ENCODE results near the gene DEUP1. TPM values are rescaled to one million over a fixed set of nuclear protein-coding genes. Genes with fewer than 3 reads are reported as not detected.

DEUP1 gene
- total RNA-seq, 2 experiments from 2014 or later, result not detected

DNA sequence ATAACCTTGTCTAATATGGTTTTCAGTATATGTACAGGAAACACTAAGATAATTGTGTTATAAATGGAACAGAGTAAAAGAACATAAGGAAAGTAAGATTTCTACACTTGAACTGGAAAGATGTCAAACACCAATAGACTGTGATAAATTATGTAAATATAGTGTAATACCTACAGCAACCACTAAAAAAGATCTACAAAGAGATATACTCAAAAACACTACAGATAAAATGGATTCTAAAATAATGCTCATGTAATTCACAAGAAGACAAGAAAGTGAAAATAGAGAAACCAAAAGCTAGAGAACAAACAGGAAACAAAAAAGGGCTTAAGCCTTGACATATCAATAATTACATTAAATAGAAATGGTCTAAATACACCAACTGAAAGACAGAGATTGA lies 30.9 kb downstream of the DEUP1 start:
- H3K27ac Mint-ChIP-seq, result no peak overlapping the region
- CTCF ChIA-PET, result no interaction called here
- DNase-seq, result no peak
- H3K4me3 Mint-ChIP-seq, result no peak overlapping the region
- H3K27me3 Mint-ChIP-seq, result peaks cover 2% of the 10 kb centered on the region
- no peaks in the 10 kb centered on the region for H3K36me3 Mint-ChIP-seq (ENCODE audit: low read depth)
- peaks cover 13% of the 10 kb centered on the region for H3K9me3 Mint-ChIP-seq (ENCODE audit: low read depth)
- intact Hi-C loops (cut with DNase I, micrococcal nuclease), result no loop called here
- H3K4me1 Mint-ChIP-seq, result no peaks in the 10 kb centered on the region
- ATAC-seq, result no peak
- POLR2A ChIA-PET, result no interaction called here

GRCh38 chr11:93368022-93368421 lies 37.5 kb downstream of the DEUP1 start:
- peaks cover 1% of the 10 kb centered on the region for H3K27me3 Mint-ChIP-seq
- POLR2A ChIA-PET, result no interaction called here
- H3K27ac Mint-ChIP-seq, result no peak overlapping the region
- H3K9me3 Mint-ChIP-seq (ENCODE audit: low read depth), result peaks cover 8% of the 10 kb centered on the region
- CTCF ChIA-PET, result no interaction called here
- no peak overlapping the region for H3K4me3 Mint-ChIP-seq
- no peak for ATAC-seq
- H3K4me1 Mint-ChIP-seq, result no peaks in the 10 kb centered on the region
- no peaks in the 10 kb centered on the region for H3K36me3 Mint-ChIP-seq (ENCODE audit: low read depth)
- no peak for DNase-seq
- intact Hi-C loops (cut with DNase I, micrococcal nuclease), result no loop called here

DNA sequence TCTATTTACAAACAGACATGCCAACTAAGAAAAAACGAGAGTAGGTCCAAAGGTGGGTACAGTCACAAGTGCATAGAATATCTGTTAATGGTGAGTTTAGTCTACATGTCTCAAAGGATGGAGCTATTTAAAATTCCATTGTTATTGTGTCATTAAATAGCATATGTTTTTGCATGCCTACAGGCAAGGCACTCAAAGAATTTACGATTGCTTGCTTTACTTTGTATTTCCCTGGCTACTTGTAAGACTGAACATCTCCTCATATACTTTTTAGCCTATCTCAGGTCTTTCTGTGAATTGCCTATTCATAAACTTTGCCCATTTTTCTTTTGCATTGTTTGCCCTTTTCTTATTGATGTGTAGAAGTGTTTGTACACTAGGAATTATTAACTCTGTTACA lies 39.7 kb downstream of the DEUP1 start:
- no peak for ATAC-seq
- CTCF ChIA-PET, result interaction anchor here (0.5 kb wide), 1 partner anchor 28 kb away, joined by 3 read pairs; no protein-coding TSS in a partner anchor
- H3K27ac Mint-ChIP-seq, result no peak overlapping the region
- no peaks in the 10 kb centered on the region for H3K4me1 Mint-ChIP-seq
- no peaks in the 10 kb centered on the region for H3K27me3 Mint-ChIP-seq
- H3K4me3 Mint-ChIP-seq, result no peak overlapping the region
- POLR2A ChIA-PET, result no interaction called here
- DNase-seq, result no peak
- peaks cover 8% of the 10 kb centered on the region for H3K9me3 Mint-ChIP-seq (ENCODE audit: low read depth)
- intact Hi-C loops (cut with DNase I, micrococcal nuclease), result no loop called here
- no peaks in the 10 kb centered on the region for H3K36me3 Mint-ChIP-seq (ENCODE audit: low read depth)

DNA sequence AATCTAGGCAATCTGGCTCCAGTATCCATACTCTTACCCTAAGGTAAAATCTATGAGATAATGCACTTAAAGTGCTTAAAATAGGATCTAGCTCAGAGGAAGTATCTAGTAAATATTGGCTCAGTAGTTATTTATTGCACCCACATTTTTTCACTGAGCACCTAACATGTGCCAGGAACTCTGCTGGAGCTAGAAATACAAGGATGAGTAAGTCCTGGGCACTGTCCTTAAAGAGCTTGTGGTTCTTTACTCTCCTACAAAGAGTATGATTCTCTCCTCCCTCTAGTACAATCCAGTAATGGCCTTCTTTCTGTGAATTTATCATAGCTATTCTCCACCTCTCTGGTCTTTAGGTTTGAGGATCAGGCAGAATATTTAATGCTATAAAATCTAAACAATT lies 59.2 kb downstream of the DEUP1 start:
- ATAC-seq (no peak), DNase-seq (no peak)
- POLR2A ChIA-PET, result no interaction called here
- CTCF ChIA-PET, result interaction anchor here (1.1 kb wide), 1 partner anchor 9 kb away, joined by 4 read pairs; no protein-coding TSS in a partner anchor
- H3K36me3 Mint-ChIP-seq (ENCODE audit: low read depth), result no peaks in the 10 kb centered on the region
- peaks cover 3% of the 10 kb centered on the region for H3K27me3 Mint-ChIP-seq
- no peaks in the 10 kb centered on the region for H3K4me1 Mint-ChIP-seq
- intact Hi-C loops (cut with DNase I, micrococcal nuclease), result no loop called here
- H3K27ac Mint-ChIP-seq, result no peak overlapping the region
- no peak overlapping the region for H3K4me3 Mint-ChIP-seq
- H3K9me3 Mint-ChIP-seq (ENCODE audit: low read depth), result no peaks in the 10 kb centered on the region

- ChIA-PET POLR2A (no interaction called here), CTCF (no interaction called here)
- H3K9me3 Mint-ChIP-seq (ENCODE audit: low read depth), result no peaks in the 10 kb centered on the region
- peaks cover 6% of the 10 kb centered on the region for H3K27me3 Mint-ChIP-seq
- H3K36me3 Mint-ChIP-seq (ENCODE audit: low read depth), result no peaks in the 10 kb centered on the region
- no peak overlapping the region for H3K27ac Mint-ChIP-seq
- DNase-seq, result no peak
- H3K4me1 Mint-ChIP-seq, result no peaks in the 10 kb centered on the region
- no peak overlapping the region for H3K4me3 Mint-ChIP-seq
- intact Hi-C loops (cut with DNase I, micrococcal nuclease), result no loop called here
- ATAC-seq, result no peak
These were observed 62.3 kb downstream of the DEUP1 start for GRCh38 chr11:93392867-93393266.

GRCh38 chr11:93393386-93393785 lies 62.8 kb downstream of the DEUP1 start:
- Mint-ChIP-seq H3K27me3 (peaks cover 6% of the 10 kb centered on the region), H3K27ac (no peak overlapping the region), H3K4me1 (no peaks in the 10 kb centered on the region), H3K36me3 (ENCODE audit: low read depth) (no peaks in the 10 kb centered on the region), H3K4me3 (no peak overlapping the region), H3K9me3 (ENCODE audit: low read depth) (no peaks in the 10 kb centered on the region)
- POLR2A ChIA-PET, result no interaction called here
- ATAC-seq (no peak), DNase-seq (no peak)
- intact Hi-C loops (cut with DNase I, micrococcal nuclease), result no loop called here
- CTCF ChIA-PET, result no interaction called here

DNA sequence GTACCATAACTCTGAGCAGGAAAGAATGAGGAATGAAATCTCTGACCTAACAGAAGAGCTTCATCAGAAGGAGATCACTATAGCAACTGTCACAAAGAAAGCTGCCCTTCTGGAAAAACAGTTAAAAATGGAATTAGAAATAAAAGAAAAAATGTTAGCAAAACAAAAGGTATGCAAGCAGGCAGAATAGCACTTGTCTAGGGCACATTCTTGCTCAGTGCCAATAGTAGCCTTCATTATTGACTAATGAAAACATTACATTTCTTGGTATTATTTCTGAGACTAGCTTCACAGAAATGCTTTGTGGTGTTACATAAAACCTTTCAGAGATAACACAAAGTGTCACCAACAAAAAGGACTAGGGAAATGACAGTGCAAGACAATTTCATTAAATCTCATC lies 63.9 kb downstream of the DEUP1 start:
- H3K4me3 Mint-ChIP-seq, result no peak overlapping the region
- DNase-seq (no peak), ATAC-seq (no peak)
- no peak overlapping the region for H3K27ac Mint-ChIP-seq
- CTCF ChIA-PET, result no interaction called here
- no peaks in the 10 kb centered on the region for H3K9me3 Mint-ChIP-seq (ENCODE audit: low read depth)
- intact Hi-C loops (cut with DNase I, micrococcal nuclease), result no loop called here
- no peaks in the 10 kb centered on the region for H3K4me1 Mint-ChIP-seq
- H3K27me3 Mint-ChIP-seq, result peaks cover 3% of the 10 kb centered on the region
- POLR2A ChIA-PET, result no interaction called here
- H3K36me3 Mint-ChIP-seq (ENCODE audit: low read depth), result no peaks in the 10 kb centered on the region

DNA sequence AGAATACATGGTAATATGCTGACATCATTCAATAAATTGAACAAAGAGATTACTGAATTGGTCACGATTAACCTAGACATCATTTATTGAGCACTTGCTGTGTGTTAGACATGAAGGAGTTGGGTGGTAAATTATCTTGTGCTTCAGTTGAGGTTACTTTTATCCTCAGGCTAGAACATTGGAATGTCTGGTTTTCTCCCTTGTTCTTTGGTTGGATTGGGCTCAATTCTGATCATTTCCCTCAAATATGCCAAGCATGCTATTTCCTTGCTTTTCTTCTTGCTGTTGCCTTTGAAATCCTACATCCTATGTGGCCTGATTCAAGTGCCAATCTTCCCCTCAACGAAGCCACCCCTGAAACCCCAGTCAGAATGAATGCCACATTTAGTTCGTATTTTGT lies 65.8 kb downstream of the DEUP1 start:
- Mint-ChIP-seq H3K4me1 (no peaks in the 10 kb centered on the region), H3K9me3 (ENCODE audit: low read depth) (no peaks in the 10 kb centered on the region), H3K4me3 (no peak overlapping the region), H3K27ac (no peak overlapping the region), H3K27me3 (peaks cover 6% of the 10 kb centered on the region), H3K36me3 (ENCODE audit: low read depth) (no peaks in the 10 kb centered on the region)
- CTCF ChIA-PET, result no interaction called here
- intact Hi-C loops (cut with DNase I, micrococcal nuclease), result no loop called here
- ATAC-seq (no peak), DNase-seq (no peak)
- POLR2A ChIA-PET, result no interaction called here

GRCh38 chr11:93403930-93404329 lies 73.4 kb downstream of the DEUP1 start:
- Mint-ChIP-seq H3K9me3 (ENCODE audit: low read depth) (no peaks in the 10 kb centered on the region), H3K4me3 (no peak overlapping the region), H3K36me3 (ENCODE audit: low read depth) (no peaks in the 10 kb centered on the region), H3K27ac (no peak overlapping the region), H3K27me3 (peaks cover 7% of the 10 kb centered on the region), H3K4me1 (no peaks in the 10 kb centered on the region)
- ATAC-seq (no peak), DNase-seq (no peak)
- ChIA-PET CTCF (interaction anchor here (1.6 kb wide), 1 partner anchor 11 kb away, joined by 4 read pairs; no protein-coding TSS in a partner anchor), POLR2A (no interaction called here)
- intact Hi-C loops (cut with DNase I, micrococcal nuclease), result no loop called here

- ATAC-seq (peak; percentile 78), DNase-seq (peak; percentile 3)
- Mint-ChIP-seq H3K4me3 (no peak overlapping the region), H3K4me1 (no peaks in the 10 kb centered on the region), H3K36me3 (ENCODE audit: low read depth) (no peaks in the 10 kb centered on the region), H3K27me3 (peaks cover 2% of the 10 kb centered on the region), H3K9me3 (ENCODE audit: low read depth) (no peaks in the 10 kb centered on the region), H3K27ac (peak overlapping the region; percentile 13)
- intact Hi-C loops (cut with DNase I, micrococcal nuclease), result no loop called here
- ChIA-PET POLR2A (no interaction called here), CTCF (no interaction called here)
These were observed 77.3 kb downstream of the DEUP1 start for GRCh38 chr11:93407777-93408401.

DNA sequence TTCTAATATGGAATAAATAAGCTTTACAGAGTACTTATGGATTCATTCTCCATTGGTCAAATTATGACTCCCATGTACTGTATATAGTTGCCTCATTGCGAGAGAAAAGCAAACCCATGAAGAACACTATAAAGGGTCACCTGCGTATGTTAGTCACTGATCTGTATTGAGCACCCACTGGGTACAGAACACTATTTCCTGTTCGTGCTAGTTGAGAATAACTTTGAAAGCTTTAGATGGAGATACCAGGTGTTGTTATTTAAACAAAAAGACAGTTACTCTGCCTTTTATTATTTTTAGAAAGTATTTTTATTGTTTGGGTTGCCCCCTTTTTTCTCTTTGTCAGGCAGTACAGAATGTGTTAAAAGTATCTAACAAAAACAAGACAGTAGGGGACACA lies 79.9 kb downstream of the DEUP1 start:
- H3K9me3 Mint-ChIP-seq (ENCODE audit: low read depth), result no peaks in the 10 kb centered on the region
- intact Hi-C loops (cut with DNase I, micrococcal nuclease), result no loop called here
- no peak overlapping the region for H3K4me3 Mint-ChIP-seq
- H3K36me3 Mint-ChIP-seq (ENCODE audit: low read depth), result no peaks in the 10 kb centered on the region
- no peak for ATAC-seq
- no peak for DNase-seq
- ChIA-PET POLR2A (no interaction called here), CTCF (no interaction called here)
- no peak overlapping the region for H3K27ac Mint-ChIP-seq
- H3K27me3 Mint-ChIP-seq, result no peaks in the 10 kb centered on the region
- no peaks in the 10 kb centered on the region for H3K4me1 Mint-ChIP-seq

GRCh38 chr11:93411705-93412104 lies 81.2 kb downstream of the DEUP1 start:
- intact Hi-C loops (cut with DNase I, micrococcal nuclease), result no loop called here
- Mint-ChIP-seq H3K27me3 (no peaks in the 10 kb centered on the region), H3K9me3 (ENCODE audit: low read depth) (no peaks in the 10 kb centered on the region), H3K36me3 (ENCODE audit: low read depth) (no peaks in the 10 kb centered on the region), H3K27ac (no peak overlapping the region), H3K4me1 (no peaks in the 10 kb centered on the region), H3K4me3 (no peak overlapping the region)
- POLR2A ChIA-PET, result no interaction called here
- CTCF ChIA-PET, result interaction anchor here (0.6 kb wide), 1 partner anchor 144 kb away, joined by 3 read pairs; no protein-coding TSS in a partner anchor
- DNase-seq, result no peak
- ATAC-seq, result no peak

- ChIA-PET POLR2A (no interaction called here), CTCF (interaction anchor here (1.0 kb wide), 1 partner anchor 9 kb away, joined by 3 read pairs; no protein-coding TSS in a partner anchor)
- H3K4me3 Mint-ChIP-seq, result no peak overlapping the region
- ATAC-seq, result no peak
- H3K9me3 Mint-ChIP-seq (ENCODE audit: low read depth), result no peaks in the 10 kb centered on the region
- intact Hi-C loops (cut with DNase I, micrococcal nuclease), result no loop called here
- no peak overlapping the region for H3K27ac Mint-ChIP-seq
- H3K4me1 Mint-ChIP-seq, result no peaks in the 10 kb centered on the region
- H3K27me3 Mint-ChIP-seq, result peaks cover 2% of the 10 kb centered on the region
- DNase-seq, result no peak
- no peaks in the 10 kb centered on the region for H3K36me3 Mint-ChIP-seq (ENCODE audit: low read depth)
These were observed 101.7 kb downstream of the DEUP1 start for GRCh38 chr11:93432247-93432646.
